HEK293 (cell line): Measurements from ENCODE around the gene NHP2.

ENCODE experiments used
- ZNF138 ChIP-seq: fragments of 450-650 bp; formaldehyde crosslinking; IDR thresholded peaks from 2 replicates; pipeline ENCODE4 v1.5.1; 2016; ENCODE audit warnings: missing biosample characterization, missing genetic modification characterization, borderline replicate concordance
- ZNF548 ChIP-seq: fragments of 450-650 bp; formaldehyde crosslinking; IDR thresholded peaks from 2 replicates; pipeline ENCODE4 v1.5.1; 2016; ENCODE audit warnings: missing biosample characterization, missing genetic modification characterization
- ZNF747 ChIP-seq: fragments of 450-650 bp; formaldehyde crosslinking; IDR thresholded peaks from 2 replicates; pipeline ENCODE4 v1.5.1; 2016; ENCODE audit warnings: missing biosample characterization, missing genetic modification characterization
- ZXDB ChIP-seq: fragments of 450-650 bp; formaldehyde crosslinking; IDR thresholded peaks from 2 replicates; pipeline ENCODE4 v1.5.1; 2016; ENCODE audit warnings: missing biosample characterization, missing genetic modification characterization
- TF ChIP-seq, protein P1 (sequence below): fragments of 450-650 bp; formaldehyde crosslinking; IDR thresholded peaks from 2 replicates; pipeline ENCODE4 v1.5.1; 2016; ENCODE audit warnings: missing biosample characterization, missing genetic modification characterization

DNA sequence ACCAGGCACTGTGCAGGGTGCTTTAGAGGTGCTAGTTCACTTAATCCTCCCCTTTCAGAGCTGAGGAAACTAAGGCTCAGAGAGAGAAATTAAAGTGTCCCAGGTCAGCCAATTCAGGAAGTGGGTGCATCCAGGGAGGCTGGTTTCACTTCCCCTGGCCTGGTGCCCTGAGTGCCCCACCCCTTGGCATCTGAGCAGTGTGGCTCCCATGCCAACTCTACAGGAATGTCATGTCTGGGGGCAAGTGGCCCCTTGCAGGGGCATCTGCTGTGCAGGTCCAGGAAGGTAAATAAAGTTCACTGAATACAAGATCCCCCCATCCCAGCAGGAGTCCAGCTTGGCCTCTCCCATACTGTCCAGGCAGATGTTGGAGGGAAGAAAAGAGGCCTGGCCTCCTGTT is 44.7 kb downstream of the NHP2 start:
- TF ChIP-seq ZNF747 (tag by site-specific recombination) (no peak), ZNF138 (tag by site-specific recombination) (no peak), ZXDB (tag by site-specific recombination) (no peak), ZNF548 (tag by site-specific recombination) (no peak)
- TF ChIP-seq, protein P1, sequence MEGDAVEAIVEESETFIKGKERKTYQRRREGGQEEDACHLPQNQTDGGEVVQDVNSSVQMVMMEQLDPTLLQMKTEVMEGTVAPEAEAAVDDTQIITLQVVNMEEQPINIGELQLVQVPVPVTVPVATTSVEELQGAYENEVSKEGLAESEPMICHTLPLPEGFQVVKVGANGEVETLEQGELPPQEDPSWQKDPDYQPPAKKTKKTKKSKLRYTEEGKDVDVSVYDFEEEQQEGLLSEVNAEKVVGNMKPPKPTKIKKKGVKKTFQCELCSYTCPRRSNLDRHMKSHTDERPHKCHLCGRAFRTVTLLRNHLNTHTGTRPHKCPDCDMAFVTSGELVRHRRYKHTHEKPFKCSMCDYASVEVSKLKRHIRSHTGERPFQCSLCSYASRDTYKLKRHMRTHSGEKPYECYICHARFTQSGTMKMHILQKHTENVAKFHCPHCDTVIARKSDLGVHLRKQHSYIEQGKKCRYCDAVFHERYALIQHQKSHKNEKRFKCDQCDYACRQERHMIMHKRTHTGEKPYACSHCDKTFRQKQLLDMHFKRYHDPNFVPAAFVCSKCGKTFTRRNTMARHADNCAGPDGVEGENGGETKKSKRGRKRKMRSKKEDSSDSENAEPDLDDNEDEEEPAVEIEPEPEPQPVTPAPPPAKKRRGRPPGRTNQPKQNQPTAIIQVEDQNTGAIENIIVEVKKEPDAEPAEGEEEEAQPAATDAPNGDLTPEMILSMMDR (tag by site-specific recombination), result no peak
